ENCODE measurements around the gene FAM8A1.

The FAM8A1 gene

GRCh38 chr6:17556014-17556413 lies 44.1 kb upstream of the FAM8A1 start:
- DNase-seq (ENCODE audit: low read depth in 1 of 2, low spot score in 1 of 2) = no peak
- Histone ChIP-seq H3K27ac (replicated peaks) (no peak overlapping the region), H3K4me3 (replicated peaks; ENCODE audit: insufficient read depth, low read length) (no peak overlapping the region), H3K27me3 (ENCODE audit: insufficient read depth, poor library complexity, severe bottlenecking) (no peaks in the 10 kb centered on the region)
- TF ChIP-seq SPI1 (IDR thresholded peaks at IDR 0.05; ENCODE audit: borderline replicate concordance, low read depth) (no peak), CTCF (IDR thresholded peaks at IDR 0.05; ENCODE audit: insufficient read depth, low read length) (no peak), POLR2AphosphoS5 (IDR thresholded peaks at IDR 0.05; ENCODE audit: low read depth) (no peak), GABPA (IDR thresholded peaks at IDR 0.05; ENCODE audit: low read depth) (no peak), REST (IDR thresholded peaks at IDR 0.05; ENCODE audit: insufficient replicate concordance, low read depth) (no peak)

DNA sequence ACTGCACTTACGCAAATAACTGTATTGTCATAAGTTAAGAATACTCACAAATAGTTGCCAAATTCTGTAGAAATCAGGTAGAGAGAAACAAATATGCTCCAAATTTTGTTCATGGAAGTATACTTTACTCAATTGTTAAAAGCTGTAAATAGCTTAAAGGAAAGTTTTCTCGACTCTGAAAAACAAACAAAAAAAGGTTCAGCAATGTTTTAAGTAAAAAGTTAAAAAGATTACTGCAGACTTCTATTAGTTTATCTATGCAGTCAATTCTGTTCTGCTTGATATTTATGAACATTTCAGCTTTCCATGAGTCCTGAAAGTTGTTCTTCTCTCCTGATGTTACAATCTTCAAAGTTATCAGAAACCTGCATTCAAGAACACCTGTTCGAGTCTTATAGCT lies 37.5 kb upstream of the FAM8A1 start:
- DNase-seq (ENCODE audit: low read depth in 1 of 2, low spot score in 1 of 2) = no peak
- no peak for TF ChIP-seq REST (IDR thresholded peaks at IDR 0.05; ENCODE audit: insufficient replicate concordance, low read depth)
- TF ChIP-seq POLR2AphosphoS5 (IDR thresholded peaks at IDR 0.05; ENCODE audit: low read depth) = no peak
- no peak for TF ChIP-seq CTCF (IDR thresholded peaks at IDR 0.05; ENCODE audit: insufficient read depth, low read length)
- TF ChIP-seq GABPA (IDR thresholded peaks at IDR 0.05; ENCODE audit: low read depth) = no peak
- no peak for TF ChIP-seq SPI1 (IDR thresholded peaks at IDR 0.05; ENCODE audit: borderline replicate concordance, low read depth)
- Histone ChIP-seq H3K27me3 (ENCODE audit: insufficient read depth, poor library complexity, severe bottlenecking) (no peaks in the 10 kb centered on the region), H3K27ac (replicated peaks) (no peak overlapping the region), H3K4me3 (replicated peaks; ENCODE audit: insufficient read depth, low read length) (no peak overlapping the region)

DNA sequence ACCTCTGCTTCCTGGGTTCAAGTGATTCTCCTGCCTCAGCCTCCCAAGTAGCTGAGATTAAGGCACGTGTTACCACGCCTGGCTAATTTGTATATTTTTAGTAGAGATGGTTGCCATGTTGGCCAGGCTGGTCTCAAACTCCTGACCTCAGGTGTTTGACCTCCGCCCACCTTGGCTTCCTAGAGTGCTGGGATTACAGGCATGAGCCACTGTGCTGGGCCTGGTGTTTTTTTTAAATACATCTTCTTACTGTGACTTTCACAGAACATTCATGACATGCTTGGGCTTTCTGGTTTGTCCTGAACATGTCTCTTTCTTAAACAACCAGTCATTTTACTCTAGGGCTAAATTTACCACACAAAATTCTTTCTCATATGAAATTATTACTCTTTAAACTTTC lies 34.7 kb upstream of the FAM8A1 start:
- TF ChIP-seq CTCF (IDR thresholded peaks at IDR 0.05; ENCODE audit: insufficient read depth, low read length) (no peak), REST (IDR thresholded peaks at IDR 0.05; ENCODE audit: insufficient replicate concordance, low read depth) (no peak)
- no peak overlapping the region for H3K27ac ChIP-seq (replicated peaks)

More for the DNA sequence above, 34.7 kb upstream of the FAM8A1 start:
- Histone ChIP-seq H3K4me3 (replicated peaks; ENCODE audit: insufficient read depth, low read length) (no peak overlapping the region), H3K27me3 (ENCODE audit: insufficient read depth, poor library complexity, severe bottlenecking) (no peaks in the 10 kb centered on the region)
- DNase-seq (ENCODE audit: low read depth in 1 of 2, low spot score in 1 of 2) = no peak
